ENCODE data around the gene VN1R5. TPM values are rescaled to one million over a fixed set of nuclear protein-coding genes. Genes with fewer than 3 reads are reported as not detected.

Gene VN1R5
- total RNA-seq, 4 donors from 2014 or later = not detected

GRCh38 chr1:247291161-247291560 lies 35.3 kb downstream of the VN1R5 start:
- TF ChIP-seq POLR2A (IDR thresholded peaks at IDR 0.05) = no peak
- no peak for TF ChIP-seq CTCF (IDR thresholded peaks at IDR 0.05)
- Histone ChIP-seq H3K4me1 (no peaks in the 10 kb centered on the region), H3K36me3 (no peaks in the 10 kb centered on the region), H3K27me3 (no peaks in the 10 kb centered on the region), H3K9me3 (peaks cover 0 to 9% (median 0%) of the 10 kb centered on the region in 3 donors), H3K27ac (no peak overlapping the region), H3K4me3 (no peak overlapping the region)
- DNase-seq = no peak
- 93 to 100% methylated on average over 3 to 7 of the region's 9 CpGs for WGBS, 2 donors
- intact Hi-C loops (cut with DNase I) = no loop called here

DNA sequence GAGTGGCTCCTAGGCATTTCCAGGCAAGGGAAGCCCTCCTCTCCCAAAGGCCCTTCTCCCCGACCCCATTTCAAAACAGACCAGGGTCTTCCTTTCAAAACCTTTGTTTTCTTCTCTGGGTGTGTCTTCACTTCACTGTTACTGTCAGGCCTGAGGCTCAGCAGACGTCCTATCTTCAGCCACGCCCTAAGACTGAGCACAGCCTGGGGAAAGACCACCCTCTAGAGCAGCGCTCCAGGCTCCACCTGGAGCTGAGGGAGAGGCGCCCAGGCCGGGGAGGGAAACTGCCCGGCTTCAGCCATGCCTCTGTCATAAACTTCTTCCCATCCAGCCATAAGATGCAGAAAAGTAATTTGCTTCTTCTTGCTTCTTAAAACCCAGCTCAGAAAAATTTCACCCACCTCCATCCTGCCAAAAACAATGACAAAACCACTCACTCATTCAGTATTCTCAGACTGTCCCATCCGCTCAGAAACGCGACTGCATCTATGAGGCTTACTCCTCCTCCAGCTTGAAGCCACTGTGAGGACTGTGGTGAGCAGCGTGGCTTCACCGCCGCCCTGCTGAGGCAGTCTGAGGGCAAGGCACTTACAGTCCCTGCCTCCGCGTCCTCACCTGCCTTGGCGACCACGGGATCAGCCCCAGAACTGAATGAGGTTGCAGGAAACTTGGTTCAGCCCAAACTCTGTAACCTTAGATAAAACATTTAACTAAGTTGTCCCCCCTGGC lies 36.1 kb downstream of the VN1R5 start:
- intact Hi-C loops (cut with DNase I) = no loop called here
- 63 to 72% methylated on average over 6 to 14 of the region's 17 CpGs for WGBS, 2 donors
- no peaks in the 10 kb centered on the region for H3K4me1 ChIP-seq
- H3K36me3 ChIP-seq = no peaks in the 10 kb centered on the region
- no peak for DNase-seq
- H3K9me3 ChIP-seq = peaks cover 0 to 9% (median 0%) of the 10 kb centered on the region in 3 donors
- no peaks in the 10 kb centered on the region for H3K27me3 ChIP-seq
- TF ChIP-seq POLR2A (IDR thresholded peaks at IDR 0.05) (no peak), CTCF (IDR thresholded peaks at IDR 0.05) (no peak)
- H3K4me3 ChIP-seq = no peak overlapping the region
- no peak overlapping the region for H3K27ac ChIP-seq

DNA sequence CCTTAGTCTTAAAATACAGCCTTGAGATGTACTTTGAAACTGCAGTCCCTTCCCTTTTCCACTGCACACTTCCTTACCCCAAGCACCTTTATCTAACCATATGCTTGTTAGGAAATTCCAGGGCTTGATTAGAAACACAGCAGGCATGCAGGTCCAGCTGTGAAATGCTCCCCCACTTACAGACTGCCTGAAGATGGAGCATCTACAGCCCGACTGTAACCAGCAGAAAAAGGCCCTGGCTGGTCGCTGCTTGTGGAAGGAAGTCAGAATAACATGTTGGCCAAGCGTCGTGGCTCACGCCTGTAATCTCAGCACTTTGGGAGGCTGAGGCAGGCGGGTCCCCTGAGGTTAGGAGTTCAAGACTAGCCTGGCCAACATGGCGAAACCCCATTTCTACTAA lies 37.2 kb downstream of the VN1R5 start:
- no peaks in the 10 kb centered on the region for H3K27me3 ChIP-seq
- no peak for DNase-seq
- H3K27ac ChIP-seq = no peak overlapping the region
- 76 to 96% methylated on average over 5 to 7 of the region's 7 CpGs for WGBS, 2 donors
- intact Hi-C loops (cut with DNase I) = no loop called here
- TF ChIP-seq CTCF (IDR thresholded peaks at IDR 0.05) (no peak), POLR2A (IDR thresholded peaks at IDR 0.05) (no peak)
- no peaks in the 10 kb centered on the region for H3K36me3 ChIP-seq
- H3K9me3 ChIP-seq = no peaks in the 10 kb centered on the region
- H3K4me1 ChIP-seq = no peaks in the 10 kb centered on the region
- H3K4me3 ChIP-seq = no peak overlapping the region

- Histone ChIP-seq H3K9me3 (no peaks in the 10 kb centered on the region), H3K27me3 (no peaks in the 10 kb centered on the region), H3K4me1 (no peaks in the 10 kb centered on the region), H3K27ac (no peak overlapping the region), H3K4me3 (no peak overlapping the region), H3K36me3 (peaks cover 0 to 6% (median 0%) of the 10 kb centered on the region in 3 donors)
- no peak for DNase-seq
- no peak for TF ChIP-seq POLR2A (IDR thresholded peaks at IDR 0.05)
- TF ChIP-seq CTCF (IDR thresholded peaks at IDR 0.05) = no peak
- intact Hi-C loops (cut with DNase I) = no loop called here
- WGBS, 2 donors = 70 to 82% methylated on average over 3 to 4 of the region's 5 CpGs
Measured at GRCh38 chr1:247294282-247294681, 38.4 kb downstream of the VN1R5 start.

DNA sequence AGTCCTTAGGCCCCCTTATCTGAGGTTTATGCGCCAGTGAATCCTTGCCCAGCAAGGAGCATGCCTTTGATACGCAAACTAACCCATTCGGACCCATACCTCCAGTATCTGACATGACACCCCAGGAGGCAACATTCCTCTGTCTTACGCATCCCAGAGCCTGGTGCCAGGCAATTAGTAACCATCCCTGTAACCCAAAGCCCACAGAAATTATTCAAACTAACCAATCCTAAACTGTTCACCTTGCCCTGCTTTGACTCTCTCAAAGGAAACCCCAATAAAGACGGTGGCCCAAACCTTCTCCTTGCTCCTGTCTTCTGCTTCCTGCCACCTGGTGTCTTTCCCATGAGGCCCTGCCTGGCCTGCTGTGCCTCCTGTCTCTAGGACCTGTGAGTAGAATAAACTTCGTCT lies 39.4 kb downstream of the VN1R5 start:
- no peak for DNase-seq
- no peaks in the 10 kb centered on the region for H3K9me3 ChIP-seq
- 48 to 53% methylated on average over 6 of the region's 6 CpGs for WGBS, 2 donors
- peaks cover 0 to 16% (median 0%) of the 10 kb centered on the region in 3 donors for H3K36me3 ChIP-seq
- H3K4me1 ChIP-seq = no peaks in the 10 kb centered on the region
- H3K27me3 ChIP-seq = no peaks in the 10 kb centered on the region
- H3K27ac ChIP-seq = no peak overlapping the region
- TF ChIP-seq POLR2A (IDR thresholded peaks at IDR 0.05) (no peak), CTCF (IDR thresholded peaks at IDR 0.05) (no peak)
- no peak overlapping the region for H3K4me3 ChIP-seq
- intact Hi-C loops (cut with DNase I) = no loop called here

All from esophagus squamous epithelium (tissue), 5 donors.